NOMO-1 treated with DMSO at 0.1 percent for 48 hours (cell line): ENCODE data around the gene CLEC16A.
"Not testable (repeated sequence)": the region's sequence is repeated elsewhere in the genome, so short reads cannot be mapped to it uniquely, and the experiment has no call there.

ENCODE experiments used
- DNase-seq: peaks from one replicate; lab custom pipeline; 2025; ENCODE audit not compliant: unreplicated experiment; lab: John Stamatoyannopoulos, UW

The CLEC16A gene

DNA sequence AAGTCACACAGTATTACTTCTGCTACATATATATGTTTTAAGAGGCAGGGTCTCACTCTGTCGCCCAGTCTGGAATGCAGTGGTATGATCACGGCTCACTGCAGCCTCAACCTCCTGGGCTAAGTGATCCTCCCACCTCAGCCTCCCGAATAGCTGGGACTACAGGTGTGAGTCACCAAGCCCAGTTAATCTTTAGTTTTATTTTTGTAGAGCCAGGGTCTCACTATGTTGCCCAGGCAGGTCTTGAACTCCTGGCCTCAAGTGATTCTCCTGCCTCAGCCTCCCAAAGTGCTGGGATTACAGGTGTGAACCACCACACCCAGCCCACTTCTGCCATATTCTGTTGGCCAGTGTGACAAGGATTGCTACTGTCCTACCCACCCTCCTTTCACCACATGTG, 19.1 kb upstream of the CLEC16A start:
- DNase-seq, result not testable (repeated sequence)

DNA sequence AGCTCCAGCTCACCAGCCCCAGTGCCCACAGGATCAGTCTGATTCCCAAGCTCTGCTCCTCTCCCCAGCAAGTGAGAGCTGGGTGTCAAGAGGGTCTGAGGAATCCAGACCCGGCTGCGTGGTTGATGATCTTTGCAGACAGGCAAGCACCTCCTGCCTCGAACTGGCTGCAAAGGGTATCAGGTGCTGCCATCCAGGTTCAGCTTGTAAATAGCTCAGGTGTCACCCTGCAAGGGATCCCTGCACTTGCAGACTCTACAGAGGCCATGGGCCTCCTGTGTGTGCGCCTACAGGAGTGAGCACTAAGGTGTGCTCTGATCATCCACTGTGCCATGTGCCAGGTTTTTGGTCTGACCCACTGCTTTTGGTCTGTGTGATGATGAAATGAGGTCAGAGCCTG, 18.3 kb upstream of the CLEC16A start:
- DNase-seq, result no peak

DNA sequence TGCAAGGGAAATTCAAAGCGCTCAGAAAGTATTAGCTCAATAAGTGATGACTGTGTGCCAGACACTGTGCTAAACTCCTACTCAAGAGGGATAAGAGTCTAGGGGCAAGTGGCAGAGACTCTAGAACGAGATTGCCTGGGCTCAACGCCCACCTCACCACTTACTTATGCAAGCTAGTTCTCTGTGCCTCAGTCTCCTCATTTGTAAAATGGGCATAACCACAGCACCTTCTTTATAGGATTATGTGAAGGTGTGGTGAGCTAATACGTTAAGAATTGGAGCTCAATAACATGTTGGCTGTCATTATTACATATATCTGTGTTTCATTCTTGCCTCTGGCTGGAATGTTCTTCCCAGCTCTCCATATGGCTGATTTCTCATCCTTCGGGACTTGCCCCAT, 17.5 kb upstream of the CLEC16A start:
- DNase-seq, result no peak

DNA sequence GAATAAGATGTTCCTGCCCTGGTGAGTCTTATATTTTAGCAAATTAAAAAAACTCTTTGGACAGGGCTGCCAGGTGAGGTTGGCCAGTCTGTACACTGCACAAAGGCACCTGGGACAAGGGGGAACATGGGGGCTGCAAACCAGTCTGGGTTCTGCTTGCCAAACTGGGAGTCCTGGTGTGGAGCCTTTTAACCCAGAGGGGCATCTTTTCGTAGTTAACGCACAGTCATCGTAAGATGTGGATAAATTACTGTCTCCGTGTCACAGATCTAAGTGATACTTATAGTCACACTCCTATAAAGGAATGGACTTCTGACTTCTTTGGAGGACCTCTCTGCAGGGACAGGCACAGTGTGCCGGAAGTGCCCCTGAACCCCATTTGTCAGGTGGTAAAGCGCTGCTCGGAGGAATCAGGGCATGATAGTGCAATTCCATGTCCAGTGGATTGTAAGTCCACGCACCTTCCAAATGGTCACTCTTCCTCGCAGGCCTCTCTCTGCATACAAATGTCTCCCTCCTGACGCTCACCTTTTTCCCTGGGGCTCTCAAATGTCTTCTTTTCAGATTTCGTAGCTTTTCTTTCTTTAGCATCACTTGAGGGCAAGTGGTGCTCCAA, 16.8 kb upstream of the CLEC16A start:
- DNase-seq, result no peak

DNA sequence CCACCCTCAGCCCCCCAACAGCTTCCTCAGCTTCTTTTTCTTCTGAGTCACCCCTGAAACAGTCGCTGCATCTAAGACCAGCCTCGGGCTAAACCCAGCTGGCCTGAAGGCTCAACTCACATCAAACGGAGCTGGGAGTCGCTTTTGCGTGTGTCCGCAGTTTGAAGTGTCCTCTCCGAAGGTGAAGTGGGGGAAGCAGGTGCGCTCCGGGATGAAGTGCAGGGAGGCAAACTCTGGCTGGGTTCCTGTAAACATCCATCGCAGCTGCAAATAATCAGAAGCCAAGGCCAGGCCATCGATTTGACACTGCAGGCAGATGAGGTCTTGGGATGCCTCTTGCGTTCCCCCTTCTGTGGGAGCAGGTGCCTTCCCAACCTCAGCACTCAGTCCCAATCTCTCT, 15.3 kb upstream of the CLEC16A start:
- not testable (repeated sequence) for DNase-seq

DNA sequence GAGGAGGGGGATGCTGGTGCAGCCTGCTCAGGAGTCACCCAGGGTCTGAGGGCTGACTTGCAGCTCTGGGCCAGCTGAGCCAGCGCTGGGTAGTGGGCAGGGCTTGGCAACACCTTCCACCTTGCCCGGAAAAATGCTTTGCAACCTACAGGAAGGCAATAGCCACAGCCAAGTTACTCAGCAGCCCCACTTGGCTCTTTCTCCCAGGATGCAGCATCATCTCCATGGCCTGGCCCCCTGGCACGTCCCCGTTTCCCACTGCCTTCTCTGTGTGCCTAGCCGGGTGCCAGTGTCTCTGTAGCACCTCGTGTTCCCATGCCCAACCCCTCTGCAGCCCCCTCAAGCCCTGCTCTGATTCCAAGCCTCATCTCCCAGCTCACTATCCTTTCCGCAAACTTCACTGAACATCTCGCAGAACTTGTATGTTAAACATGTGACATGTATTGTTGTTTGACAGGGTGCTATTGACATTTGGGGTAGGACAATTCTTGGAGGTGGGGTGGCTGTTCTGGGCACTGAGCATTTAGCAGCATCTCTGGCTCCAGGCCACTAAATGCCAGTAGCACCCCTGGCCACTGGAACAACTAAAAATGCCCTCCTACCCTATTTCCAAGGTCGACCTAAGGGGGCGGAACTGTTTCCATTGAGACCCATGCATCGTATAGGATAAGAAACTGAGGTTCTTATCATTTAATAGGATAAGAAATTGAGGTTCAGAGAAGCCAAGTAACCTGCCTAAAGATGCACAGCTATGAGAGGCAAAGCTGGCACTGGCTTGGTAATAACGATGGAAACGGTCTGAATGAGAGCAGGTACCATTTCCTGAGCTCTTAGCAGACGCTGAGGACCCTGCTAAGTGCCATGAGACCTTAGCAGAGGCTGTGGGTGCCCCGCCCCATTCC, 14.3 kb upstream of the CLEC16A start:
- no peak for DNase-seq

DNA sequence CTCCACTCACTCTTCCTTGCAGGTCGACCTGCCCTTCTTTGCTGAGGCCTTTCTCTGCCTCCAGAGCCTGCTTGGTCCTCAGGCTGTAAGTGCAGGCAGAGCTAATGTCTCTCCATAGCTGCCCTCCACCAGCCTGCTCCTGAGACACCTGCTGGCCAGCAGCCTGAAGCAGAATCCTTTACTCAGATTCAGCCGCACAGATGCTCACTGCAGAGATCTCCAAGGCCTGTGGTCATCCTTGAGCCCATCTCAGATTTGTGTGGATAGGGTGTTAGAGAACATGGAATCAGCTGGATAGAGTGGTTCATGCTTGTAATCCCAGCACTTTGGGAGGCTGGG, 13.6 kb upstream of the CLEC16A start:
- DNase-seq, result no peak

DNA sequence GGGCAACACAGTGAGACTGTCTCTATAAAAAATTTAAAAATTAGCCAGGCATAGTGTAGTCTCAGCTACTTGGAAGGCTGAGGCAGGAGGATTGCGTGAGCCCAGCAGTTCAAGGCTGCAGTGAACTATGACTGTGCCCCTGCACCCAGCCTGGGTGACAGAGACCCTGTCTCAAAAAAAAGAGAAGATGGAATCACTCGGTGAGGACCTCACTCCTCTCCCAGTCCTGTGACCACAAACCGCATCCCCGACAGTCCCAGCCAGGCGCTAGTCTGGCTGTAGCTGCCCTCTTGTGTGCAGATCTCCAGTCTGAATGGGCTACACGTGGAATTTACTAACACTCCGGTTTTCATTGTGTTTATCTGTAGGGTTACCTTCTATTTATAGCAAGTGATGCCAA, 13.2 kb upstream of the CLEC16A start:
- DNase-seq, result no peak

DNA sequence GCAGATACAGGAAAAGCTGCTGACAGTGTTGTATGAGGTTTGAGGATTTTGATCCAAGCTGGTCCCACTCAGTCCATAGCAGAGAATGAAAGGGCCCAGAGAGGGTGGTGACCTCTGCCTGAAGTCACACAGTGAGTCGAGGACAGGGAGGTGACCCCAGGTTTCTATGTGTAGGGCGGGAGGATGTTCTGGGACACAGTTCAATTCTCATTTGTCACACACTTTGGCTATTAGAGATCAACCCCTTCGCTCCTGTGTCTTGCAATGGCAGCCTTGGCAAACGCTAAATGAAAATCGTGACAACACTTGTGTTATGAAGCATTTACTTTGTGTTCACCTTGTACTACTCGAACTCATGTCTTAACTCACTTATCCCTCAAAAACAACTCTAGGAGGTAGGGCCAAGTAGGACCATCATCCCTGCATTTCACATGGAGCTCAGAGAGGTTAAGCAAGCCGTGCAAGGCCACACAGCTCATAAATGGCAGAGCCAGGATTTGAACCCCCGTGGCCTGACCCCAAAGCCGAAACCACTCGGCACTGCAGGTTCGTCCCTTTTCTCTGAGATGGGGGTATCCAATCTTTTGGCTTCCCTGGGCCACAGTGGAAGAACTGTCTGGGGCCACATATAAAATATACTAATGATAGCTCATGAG, 12.3 kb upstream of the CLEC16A start:
- DNase-seq, result no peak

DNA sequence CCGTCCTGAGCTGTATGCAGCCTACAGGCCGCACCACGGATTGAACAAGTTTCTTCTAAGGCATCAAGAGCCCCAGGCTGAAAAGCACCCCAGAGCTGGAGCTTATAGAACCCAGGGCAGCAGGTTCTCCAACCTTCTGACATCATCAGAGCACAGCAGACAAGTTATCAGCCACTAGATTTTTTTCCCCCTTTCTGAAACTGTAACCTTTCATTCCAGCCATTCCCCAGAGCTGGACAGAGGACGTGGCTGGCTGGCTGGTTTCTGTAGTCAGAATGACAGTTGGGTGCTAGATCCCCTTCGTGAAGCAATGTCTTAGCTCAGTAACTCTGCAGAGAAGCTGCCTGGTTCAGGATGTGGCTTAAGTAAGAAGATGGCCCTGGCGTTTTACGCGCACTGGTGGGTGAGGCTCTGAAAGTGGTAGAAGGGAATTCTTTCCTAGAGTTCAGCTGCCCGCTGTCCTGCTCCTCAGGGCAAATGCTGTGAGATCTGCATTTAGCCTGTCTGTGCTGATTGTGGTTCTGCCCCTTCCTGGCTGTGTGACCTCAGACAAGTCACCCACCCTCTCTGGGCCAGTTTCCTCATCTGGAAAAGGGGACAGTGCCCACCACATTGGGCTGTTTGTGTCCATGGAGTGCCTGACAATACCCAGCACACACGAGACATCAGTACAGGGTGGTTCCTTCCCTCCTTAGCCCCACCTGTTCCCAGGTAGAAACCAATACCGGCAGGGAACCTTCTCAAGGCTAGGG, 11.2 kb upstream of the CLEC16A start:
- peak; percentile 3 for DNase-seq

DNA sequence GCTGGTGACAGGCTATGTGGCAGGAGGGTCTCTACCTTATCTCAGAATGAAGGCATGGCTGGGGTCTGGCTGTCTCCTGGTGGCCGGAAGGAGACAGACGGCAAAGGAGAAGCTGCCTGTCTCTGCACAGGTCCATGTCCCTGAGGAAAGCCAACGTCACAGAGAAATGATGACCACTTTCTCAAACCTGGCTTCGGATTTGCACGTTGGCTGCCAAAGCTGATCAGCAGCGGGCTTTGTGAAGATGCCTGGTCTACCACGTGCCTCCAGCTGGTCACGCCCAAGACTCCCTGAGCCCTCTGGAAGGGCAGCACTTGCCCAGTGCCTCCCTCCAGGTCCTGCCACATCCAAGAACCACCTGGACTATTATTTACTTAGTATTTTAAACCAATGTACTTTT, 10.5 kb upstream of the CLEC16A start:
- no peak for DNase-seq

DNA sequence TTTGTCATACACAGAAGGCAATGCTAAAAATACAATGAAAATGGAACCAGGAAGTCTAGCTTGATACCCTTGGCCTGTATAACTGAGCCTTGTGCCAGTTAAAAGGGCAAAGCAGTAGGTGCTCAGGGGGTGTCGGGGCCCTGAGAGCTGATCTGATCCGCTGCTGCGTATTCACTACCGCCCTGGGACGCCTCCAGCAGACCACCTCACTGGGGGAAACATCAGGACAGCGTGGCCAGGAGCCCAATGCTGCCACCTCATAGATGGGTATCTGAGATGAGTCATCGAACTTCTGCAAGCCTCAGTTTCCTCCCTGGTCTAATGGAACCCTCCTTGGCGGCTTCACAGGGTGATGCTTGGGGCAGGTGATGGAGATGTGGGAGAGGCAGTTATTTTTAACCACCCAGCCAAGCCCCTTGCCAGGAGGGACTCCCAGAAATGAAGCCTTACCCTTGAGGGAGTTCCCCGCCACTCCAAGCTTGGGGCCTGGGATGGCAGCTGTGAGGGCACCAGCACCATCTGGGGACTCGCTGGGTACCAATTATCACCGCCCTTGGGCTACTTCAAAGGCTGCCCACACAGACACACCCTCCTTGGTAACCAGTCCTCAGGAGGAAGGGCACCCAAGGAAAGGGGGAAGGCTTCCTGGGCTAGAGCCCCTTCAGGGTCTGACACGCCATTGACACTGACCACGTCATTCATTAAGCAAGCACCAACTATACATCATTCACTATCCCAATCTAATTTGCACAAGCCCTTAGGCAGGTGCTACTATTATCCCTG, 9.8 kb upstream of the CLEC16A start:
- no peak for DNase-seq

DNA sequence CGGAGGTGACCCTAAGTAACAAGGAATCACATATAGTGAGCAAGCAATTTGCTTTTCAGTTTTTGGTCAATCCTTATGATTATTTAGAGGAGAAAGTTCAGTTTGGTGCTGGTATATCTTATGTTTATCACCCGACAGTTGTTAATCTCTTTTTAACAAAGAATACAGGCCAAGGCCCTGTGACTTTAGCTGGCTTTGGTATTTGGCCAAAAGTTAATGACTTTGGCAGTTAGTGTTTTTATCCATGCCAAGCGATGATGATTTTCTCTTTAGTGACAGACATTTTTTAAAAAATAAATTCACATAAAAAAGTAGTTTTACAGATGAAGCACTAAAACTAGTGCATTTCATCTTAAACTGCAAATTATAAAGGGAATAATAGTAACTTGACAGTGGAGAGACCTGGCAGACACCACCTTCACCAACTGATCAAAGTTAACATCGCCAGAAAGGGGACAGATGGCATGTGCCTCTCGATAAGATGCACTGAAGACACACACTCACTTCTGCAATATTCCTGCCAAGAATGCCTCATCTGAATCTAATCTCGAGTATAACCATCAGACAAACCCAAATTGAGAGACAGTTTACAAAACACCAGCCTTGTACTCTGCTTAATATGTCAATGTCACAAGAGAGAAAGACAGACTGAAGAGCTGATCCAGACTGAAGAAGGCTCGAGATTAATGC, 9.0 kb upstream of the CLEC16A start:
- no peak for DNase-seq

DNA sequence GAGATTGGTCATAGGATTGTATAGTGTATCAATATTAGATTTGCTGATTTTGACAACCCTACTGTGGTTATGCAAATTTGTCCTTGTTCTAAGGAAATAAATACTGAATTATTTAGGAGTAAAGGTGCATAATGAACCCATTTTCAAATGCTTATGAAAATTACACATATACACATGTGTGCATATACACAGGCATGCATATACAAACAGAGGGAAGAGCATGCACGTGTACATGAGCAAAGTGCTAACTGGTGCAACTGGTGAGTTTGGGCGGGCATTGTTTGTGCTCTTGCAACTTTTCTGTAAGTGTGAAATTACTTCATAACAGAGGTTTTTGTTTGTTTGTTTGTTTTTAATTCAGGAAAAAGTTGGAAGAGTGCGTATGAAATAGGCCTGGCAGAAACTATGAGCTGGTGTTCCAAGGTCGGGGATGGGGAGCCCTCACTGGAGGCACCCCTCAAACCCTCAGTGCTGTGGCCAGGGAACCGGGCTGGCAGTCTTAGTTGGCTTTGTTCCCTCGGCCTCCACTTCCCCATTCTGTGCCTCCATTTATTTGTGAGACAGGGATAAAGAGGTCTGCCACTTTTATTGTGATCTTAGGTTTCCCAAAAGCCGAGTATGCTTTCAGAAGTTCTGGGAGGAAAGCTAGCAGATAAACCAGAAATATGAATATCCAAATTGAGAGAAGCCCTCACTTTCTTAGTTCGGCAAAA, 7.9 kb upstream of the CLEC16A start:
- no peak for DNase-seq

DNA sequence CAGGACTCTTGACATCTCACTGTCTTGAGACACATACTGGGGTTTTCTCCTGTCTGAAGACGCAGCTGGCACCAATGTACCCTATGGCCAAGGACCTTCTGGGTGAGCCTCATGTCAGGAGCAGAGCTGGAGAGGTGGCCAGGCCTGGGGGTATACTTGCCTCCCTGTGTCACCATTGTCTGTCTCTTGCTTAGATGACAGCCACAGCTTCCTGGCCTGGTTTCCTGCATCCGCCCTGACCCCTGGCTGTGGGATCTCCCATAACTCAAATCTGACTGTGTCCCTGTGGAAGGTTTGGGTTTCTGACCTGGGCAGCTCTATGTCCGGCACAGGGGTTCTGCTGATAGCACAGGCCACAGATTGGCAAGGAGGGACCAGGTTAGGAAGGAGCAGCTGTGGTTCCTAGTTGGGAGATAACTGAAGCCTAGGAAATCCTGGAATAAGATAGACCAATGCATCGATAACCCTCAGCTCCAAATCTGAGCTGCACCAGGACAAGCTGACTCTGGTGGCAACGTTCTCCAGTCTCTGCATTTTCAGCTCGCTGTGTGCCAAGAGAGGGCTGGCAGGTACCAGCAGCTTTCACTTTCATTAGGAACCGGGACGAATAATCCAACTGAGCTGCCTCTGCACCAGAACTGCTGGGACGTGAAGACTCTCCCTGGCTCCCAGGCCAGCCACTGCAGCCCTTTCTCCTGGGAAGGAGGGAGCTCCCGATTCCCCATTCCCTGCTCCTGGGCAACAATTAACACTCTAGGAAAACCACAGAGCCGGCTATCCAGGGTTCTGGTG, 7.1 kb upstream of the CLEC16A start:
- no peak for DNase-seq

DNA sequence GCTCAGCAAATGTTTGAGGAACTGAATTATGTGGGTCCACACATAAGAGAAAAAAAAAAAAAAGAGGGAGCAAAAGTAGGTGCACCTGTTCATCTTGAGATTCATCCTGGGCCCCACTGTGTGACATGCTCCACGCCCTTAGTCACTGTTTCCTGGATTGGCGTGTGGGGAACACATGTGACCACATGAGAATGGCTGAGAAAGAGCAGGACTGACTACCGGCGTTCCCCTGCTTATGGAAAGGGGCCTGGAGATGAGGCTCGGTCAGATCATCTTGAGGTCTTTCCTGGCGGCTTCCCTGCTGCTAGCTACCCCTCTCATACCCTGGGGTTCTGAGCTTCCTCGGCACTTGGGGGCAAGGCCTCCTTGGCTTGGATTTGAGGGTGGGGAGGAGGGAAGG, 6.0 kb upstream of the CLEC16A start:
- DNase-seq, result no peak

DNA sequence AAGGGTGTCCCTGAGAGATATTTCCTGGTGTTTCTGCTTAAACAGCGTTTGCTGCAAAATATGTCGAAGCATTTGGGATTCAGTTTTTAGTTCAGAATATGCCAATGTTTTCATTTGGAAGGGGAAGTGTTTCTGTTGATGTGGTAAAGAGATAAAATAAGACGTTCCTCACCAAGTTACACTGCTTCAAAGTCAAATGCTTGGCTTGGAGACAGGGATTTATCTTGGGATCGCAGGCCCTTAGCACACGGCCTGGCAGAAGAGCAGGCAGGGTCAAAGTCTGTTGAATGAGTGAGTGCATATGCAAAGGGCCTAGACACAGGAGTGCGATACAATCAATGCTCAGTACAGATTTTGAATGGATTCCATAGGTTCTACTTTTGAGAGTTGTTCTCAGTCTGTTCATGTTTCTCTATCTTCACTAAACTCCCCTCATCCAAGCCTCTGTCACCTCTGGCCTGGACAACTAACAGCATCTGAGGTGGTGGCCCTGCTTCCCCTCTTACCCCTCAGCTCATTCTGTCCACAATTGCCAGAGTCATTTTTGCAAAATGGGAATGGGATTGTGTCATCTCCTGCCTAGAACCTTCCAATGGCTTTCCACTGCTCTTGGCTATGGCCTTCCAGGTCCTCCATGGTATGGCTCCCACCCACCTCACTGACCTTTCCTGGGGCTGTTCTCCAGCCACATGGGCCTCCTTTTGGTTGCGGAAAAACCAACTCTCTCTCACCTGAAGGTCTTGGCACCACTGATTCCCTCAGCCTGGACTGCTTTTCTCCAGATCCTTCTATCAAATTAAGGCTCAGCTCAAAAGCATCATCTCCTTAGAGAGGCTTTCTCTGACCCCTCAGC, 5.3 kb upstream of the CLEC16A start:
- DNase-seq, result peak; percentile 1
